DND-41 (cell line): ENCODE results near the gene CIC.

Experiments used
- EZH2 ChIP-seq: IDR thresholded peaks from 3 replicates; pipeline ENCODE4 v1.6.1; 2012; ENCODE audit warnings: borderline replicate concordance, low read depth, mild to moderate bottlenecking, moderate library complexity, low read length, inconsistent platforms; ENCODE audit not compliant: severe bottlenecking
- TF ChIP-seq, protein P1 (sequence below): IDR thresholded peaks from 2 replicates; pipeline ENCODE4 v1.5.1; 2012; ENCODE audit warnings: borderline replicate concordance, low read length, moderate library complexity, mild to moderate bottlenecking; ENCODE audit not compliant: poor library complexity, severe bottlenecking; ENCODE audit errors: extremely low read depth

DNA sequence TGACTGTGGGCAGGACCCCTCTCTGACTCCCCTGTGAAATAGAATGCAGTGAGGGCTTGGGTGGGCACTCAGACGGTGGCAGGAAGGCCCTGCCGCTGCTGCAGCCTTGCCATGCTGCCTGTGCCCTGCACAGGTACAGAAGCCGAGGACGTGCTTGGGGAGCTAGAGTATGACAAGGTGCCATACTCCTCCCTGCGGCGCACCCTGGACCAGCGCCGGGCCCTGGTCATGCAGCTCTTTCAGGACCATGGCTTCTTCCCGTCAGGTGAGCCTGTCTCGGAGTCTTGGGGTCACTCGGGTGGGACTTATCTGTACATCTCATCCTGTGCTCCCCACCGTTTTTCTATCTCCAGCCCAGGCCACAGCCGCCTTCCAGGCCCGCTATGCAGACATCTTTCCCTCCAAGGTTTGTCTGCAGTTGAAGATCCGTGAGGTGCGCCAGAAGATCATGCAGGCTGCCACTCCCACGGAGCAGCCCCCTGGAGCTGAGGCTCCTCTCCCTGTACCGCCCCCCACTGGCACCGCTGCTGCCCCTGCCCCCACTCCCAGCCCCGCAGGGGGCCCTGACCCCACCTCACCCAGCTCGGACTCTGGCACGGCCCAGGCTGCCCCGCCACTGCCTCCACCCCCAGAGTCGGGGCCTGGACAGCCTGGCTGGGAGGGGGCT lies 25.6 kb downstream of the CIC start:
- TF ChIP-seq EZH2, result no peak
- TF ChIP-seq, protein P1, sequence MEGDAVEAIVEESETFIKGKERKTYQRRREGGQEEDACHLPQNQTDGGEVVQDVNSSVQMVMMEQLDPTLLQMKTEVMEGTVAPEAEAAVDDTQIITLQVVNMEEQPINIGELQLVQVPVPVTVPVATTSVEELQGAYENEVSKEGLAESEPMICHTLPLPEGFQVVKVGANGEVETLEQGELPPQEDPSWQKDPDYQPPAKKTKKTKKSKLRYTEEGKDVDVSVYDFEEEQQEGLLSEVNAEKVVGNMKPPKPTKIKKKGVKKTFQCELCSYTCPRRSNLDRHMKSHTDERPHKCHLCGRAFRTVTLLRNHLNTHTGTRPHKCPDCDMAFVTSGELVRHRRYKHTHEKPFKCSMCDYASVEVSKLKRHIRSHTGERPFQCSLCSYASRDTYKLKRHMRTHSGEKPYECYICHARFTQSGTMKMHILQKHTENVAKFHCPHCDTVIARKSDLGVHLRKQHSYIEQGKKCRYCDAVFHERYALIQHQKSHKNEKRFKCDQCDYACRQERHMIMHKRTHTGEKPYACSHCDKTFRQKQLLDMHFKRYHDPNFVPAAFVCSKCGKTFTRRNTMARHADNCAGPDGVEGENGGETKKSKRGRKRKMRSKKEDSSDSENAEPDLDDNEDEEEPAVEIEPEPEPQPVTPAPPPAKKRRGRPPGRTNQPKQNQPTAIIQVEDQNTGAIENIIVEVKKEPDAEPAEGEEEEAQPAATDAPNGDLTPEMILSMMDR, result no peak
